Frontal cortex (tissue), 4 donors: ENCODE measurements around the gene STAG3. TPM values are rescaled to one million over a fixed set of nuclear protein-coding genes. Genes with fewer than 3 reads are reported as not detected.
"Not testable (repeated sequence)": the region's sequence is repeated elsewhere in the genome, so short reads cannot be mapped to it uniquely, and the experiment has no call there.

ENCODE experiments used
- DNase-seq, 2 donors: peaks; one replicate each; pipeline ENCODE4 v3.0.0; 2012; ENCODE audit warnings: low spot score in 2 of 2
- FAIRE-seq: peaks from 2 replicates; lab custom pipeline; 2012; peaks lifted over from hg19 to GRCh38; lab: Jason Lieb, UNC
- total RNA-seq: library from RNA; depleted of rRNA; stranded (reverse); fragments of >200 nt; gene quantifications from one replicate; pipeline ENCODE4 v1.2.3, GENCODE V29; 2014
- donor health status: control.
- donor health status: control.
- donor health status: control.

STAG3 gene
- total RNA-seq, 1 donor from 2014 or later, result 1.2 TPM

- not testable (repeated sequence) for FAIRE-seq, DNase-seq
Measured at GRCh38 chr7:100223376-100223927, 45.7 kb downstream of the STAG3 start.

DNA sequence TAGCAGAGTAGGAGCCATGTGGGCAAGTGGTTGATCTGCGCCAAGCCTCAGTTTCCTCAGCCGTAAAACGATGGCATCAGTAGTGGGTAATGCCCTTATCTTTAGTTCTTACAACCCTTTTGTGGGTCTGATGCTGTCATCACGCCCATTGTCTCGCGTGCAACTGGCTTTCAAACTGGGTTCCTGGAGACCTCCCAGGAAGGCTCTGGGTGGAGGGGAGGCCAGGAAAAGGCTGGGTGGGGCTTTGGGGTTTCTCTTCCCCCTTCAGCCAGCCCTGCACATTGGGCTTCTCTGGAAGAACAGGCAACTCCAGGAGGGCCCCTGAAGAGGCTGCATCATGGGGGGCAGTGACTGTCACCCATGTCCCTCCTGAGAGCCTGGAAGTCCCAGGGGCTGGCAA lies 47.2 kb downstream of the STAG3 start:
- DNase-seq, FAIRE-seq: not testable (repeated sequence)

- not testable (repeated sequence) for DNase-seq, FAIRE-seq
Measured at GRCh38 chr7:100234660-100235317, 57.1 kb downstream of the STAG3 start.

DNA sequence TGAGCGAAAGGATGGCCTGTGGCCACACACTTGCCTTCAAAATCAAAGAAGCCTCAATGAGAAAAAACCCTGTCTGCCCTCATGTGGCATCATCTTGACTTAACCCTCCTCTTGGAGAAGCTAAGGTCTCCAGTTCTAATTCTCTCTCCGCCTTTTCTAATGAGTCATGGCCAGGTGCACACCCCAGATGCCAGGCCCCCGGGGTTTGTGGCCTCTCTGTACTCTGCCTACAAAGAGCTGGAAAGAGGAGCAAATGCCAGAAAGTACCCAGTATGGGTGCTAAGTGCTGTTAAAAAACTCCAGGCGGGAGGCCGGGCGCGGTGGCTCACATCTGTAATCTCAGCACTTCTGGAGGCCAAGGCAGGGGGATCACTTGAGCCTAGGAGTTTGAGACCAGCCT lies 62.3 kb downstream of the STAG3 start:
- FAIRE-seq, DNase-seq: not testable (repeated sequence)

DNA sequence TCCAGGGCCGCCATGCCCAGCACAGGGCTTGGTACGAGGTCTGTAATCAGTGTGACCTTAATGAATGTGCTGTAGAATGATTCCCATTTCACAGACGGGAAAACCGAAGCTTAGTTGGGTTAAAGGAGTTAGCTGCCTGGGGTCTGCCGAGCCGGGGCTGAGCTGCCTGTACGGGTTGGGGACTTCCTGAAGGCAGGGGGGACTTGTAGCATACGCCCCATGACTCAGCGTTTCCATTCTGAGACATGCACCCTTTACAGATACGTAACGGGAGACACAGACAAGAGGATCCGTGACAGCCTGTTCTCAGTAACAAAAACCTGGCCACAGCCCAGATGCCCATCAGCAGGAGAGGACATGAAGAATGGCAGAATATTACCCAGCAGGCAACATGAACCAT lies 65.7 kb downstream of the STAG3 start:
- DNase-seq, FAIRE-seq: not testable (repeated sequence)

DNA sequence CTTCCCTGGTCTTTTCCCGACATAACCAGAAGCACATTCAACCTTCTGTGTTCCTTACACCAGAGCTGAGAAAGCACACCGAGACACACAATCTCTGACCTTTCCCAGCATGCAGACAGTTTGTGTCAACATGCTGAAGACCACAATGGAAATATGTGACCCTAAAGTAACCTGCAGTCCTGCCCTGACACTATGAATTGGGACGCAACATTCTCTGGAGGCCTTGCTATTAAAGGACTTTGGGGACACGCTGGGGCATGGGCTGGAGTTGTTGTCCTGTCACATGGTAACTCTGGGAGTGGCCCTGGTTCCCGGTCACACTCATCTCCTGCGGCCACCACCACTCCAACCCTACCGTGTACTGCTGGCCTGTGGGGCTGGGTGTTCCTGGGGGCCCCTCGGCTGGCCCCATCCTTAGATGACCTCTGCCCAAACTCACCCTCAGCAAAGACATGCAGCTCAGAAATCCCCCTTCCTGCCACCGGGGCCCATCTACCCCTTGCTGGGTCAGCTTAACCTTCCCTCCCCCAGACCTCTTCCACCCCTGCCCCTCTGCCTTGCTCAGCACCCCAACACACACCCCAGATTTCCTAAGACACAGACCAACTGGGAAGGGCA lies 67.4 kb downstream of the STAG3 start:
- not testable (repeated sequence) for DNase-seq, FAIRE-seq

- FAIRE-seq, DNase-seq: not testable (repeated sequence)
Measured at GRCh38 chr7:100246121-100246864, 68.6 kb downstream of the STAG3 start.

DNA sequence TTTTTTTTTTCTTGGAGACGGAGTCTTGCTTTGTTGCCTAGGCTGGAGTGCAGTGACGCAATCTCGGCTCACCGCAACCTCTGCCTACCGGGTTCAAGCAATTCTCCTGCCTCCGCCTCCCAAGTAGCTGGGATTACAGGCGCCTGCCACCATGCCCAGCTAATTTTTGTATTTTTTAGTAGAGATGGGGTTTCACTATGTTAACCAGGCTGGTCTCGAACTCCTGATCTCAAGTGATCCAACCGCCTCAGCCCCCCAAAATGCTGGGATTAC lies 69.1 kb downstream of the STAG3 start:
- FAIRE-seq, result not testable (repeated sequence)

GRCh38 chr7:100247152-100247757 lies 69.5 kb downstream of the STAG3 start:
- FAIRE-seq, result no peak

More for the DNA sequence above, 69.1 kb downstream of the STAG3 start:
- not testable (repeated sequence) for DNase-seq

DNA sequence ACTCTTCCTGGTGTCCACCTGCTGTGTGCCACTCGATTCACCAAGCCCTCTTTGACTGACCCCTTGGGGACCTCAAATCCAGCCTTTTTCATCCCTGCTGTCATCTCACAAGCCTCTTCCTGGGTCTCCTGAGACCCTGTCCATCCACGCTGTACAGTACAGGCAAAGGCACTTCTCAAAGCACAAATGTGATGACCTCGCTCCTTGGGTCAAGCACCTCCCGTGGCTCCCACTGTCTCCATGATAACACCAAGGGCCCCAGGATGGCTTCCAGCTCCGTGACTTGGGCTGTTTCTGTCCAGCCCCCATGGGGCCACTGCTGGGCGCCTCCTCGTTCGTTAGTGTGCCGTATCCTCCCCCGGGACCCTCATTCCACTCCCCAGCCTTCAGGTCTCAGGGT lies 70.8 kb downstream of the STAG3 start:
- no peak for FAIRE-seq
- DNase-seq, result no peak

More at GRCh38 chr7:100247152-100247757, 69.5 kb downstream of the STAG3 start:
- no peak for DNase-seq

DNA sequence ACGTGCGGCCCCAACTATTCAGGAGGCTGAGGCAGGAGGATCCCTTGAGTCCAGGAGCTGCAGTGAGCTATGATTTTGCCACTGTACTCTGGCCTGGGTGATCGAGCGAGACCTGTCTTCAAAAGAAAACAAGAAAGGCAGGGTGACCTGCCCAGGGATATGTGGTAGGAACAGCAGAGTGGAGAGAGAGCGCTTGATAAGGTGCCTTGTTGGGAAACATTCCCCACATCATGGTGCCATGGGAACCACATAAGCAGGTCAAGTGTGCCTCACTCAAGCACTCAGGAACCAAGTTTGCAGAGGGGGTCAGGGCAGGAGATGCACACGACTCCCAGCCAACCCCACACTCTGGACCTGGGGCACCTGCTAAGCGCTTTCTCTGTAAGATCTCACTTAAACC lies 79.3 kb downstream of the STAG3 start:
- no peak for DNase-seq

DNA sequence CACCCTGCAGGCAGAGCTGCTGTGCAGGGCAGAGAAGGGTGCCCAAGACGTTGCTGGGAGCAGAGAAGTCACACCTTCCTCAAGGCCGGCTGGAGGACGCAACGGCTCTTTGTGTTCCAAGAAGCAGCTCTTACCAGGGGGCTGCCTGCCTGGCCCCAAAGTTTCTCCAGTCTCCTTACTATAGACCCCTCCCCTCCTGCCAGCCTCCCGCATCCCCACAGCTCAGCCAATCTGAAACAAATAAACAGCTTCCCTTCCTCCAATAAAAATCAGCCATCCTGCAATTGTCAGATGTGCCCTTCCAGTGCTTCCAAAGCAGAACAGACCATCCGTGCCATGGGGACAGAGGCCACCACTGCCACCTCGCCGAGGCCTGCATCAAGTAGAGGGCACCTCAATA lies 82.3 kb downstream of the STAG3 start:
- not testable (repeated sequence) for FAIRE-seq, DNase-seq

More for the DNA sequence above, 79.3 kb downstream of the STAG3 start:
- FAIRE-seq, result no peak

- not testable (repeated sequence) for DNase-seq, FAIRE-seq
Measured at GRCh38 chr7:100262896-100263295, 85.2 kb downstream of the STAG3 start.

Other genes with a start within 250 kb of the STAG3 start
- gene GJC3, start 248.3 kb upstream of the STAG3 start, total RNA-seq, result 0.41 TPM
- gene AZGP1, start 201.9 kb upstream of the STAG3 start, total RNA-seq, result not detected
- gene ZKSCAN1, start 162.3 kb upstream of the STAG3 start, total RNA-seq, result 85.2 TPM
- gene ZSCAN21, start 128.1 kb upstream of the STAG3 start, total RNA-seq, result 17.9 TPM
- gene ZNF3, start 96.2 kb upstream of the STAG3 start, total RNA-seq, result 44.4 TPM
- 40.4 TPM for gene COPS6, start 88.9 kb upstream of the STAG3 start, total RNA-seq
- gene MCM7, start 76.5 kb upstream of the STAG3 start, total RNA-seq, result 35.9 TPM
- gene AP4M1, start 76.3 kb upstream of the STAG3 start, total RNA-seq, result 24.9 TPM
- gene TAF6, start 58.6 kb upstream of the STAG3 start, total RNA-seq, result 17.5 TPM
- gene CNPY4, start 58.3 kb upstream of the STAG3 start, total RNA-seq, result 17.1 TPM
- 4.9 TPM for gene MBLAC1, start 51.0 kb upstream of the STAG3 start, total RNA-seq
- 34.6 TPM for gene LAMTOR4, start 29.0 kb upstream of the STAG3 start, total RNA-seq
- 16.3 TPM for gene TRAPPC14, start 19.2 kb upstream of the STAG3 start, total RNA-seq
- 2.0 TPM for gene GAL3ST4, start 9.3 kb upstream of the STAG3 start, total RNA-seq
- 75.0 TPM for gene GPC2, start 537 bp upstream of the STAG3 start, total RNA-seq
- gene PVRIG, start 42.0 kb downstream of the STAG3 start, total RNA-seq, result not detected
- gene SPDYE3, start 129.8 kb downstream of the STAG3 start, total RNA-seq, result not detected
- 9.0 TPM for gene PILRB, start 180.2 kb downstream of the STAG3 start, total RNA-seq
- 0.82 TPM for gene PILRA, start 195.6 kb downstream of the STAG3 start, total RNA-seq